Activated CD8-positive, alpha-beta T cell treated with anti-CD3 and anti-CD28 coated beads, Interleukin-2, amount 10 ng/mL, durations not matched to agents 7 days and 5 days (primary cell): ENCODE measurements around the gene TMEFF2. TPM values are rescaled to one million over a fixed set of nuclear protein-coding genes. Genes with fewer than 3 reads are reported as not detected.

Experiments
- ATAC-seq: fragments of 150-1000 bp; cut with Tn5 transposase; one replicate; pipeline ENCODE4 v1.10.0; 2021; ENCODE audit warnings: moderate library complexity
- CTCF ChIA-PET: fragments of 350-600 bp; sonication (Branson Sonifier 250); formaldehyde crosslinking; loops from one replicate; lab custom pipeline; 2021; ENCODE audit warnings: antibody characterized with exemption; lab: Charles Lee
- POLR2A ChIA-PET: fragments of 350-600 bp; sonication (Branson Sonifier 250); formaldehyde crosslinking; loops from one replicate; lab custom pipeline; 2021; ENCODE audit warnings: antibody characterized with exemption; lab: Charles Lee
- DNase-seq: peaks from one replicate; pipeline ENCODE4 v3.0.0-alpha.2; 2020
- H3K27ac Mint-ChIP-seq: one replicate; pipeline ENCODE4 v1.8.0; 2021; ENCODE audit warnings: mild to moderate bottlenecking, mixed read lengths
- H3K27me3 Mint-ChIP-seq: one replicate; pipeline ENCODE4 v1.8.0; 2021; ENCODE audit warnings: low read depth, mixed read lengths
- H3K36me3 Mint-ChIP-seq: one replicate; pipeline ENCODE4 v1.8.0; 2021; ENCODE audit warnings: low read depth, mixed read lengths
- H3K4me1 Mint-ChIP-seq: one replicate; pipeline ENCODE4 v1.8.0; 2021; ENCODE audit warnings: low read depth, mixed read lengths
- H3K4me3 Mint-ChIP-seq: one replicate; pipeline ENCODE4 v1.8.0; 2021; ENCODE audit warnings: mild to moderate bottlenecking, mixed read lengths
- H3K9me3 Mint-ChIP-seq: one replicate; pipeline ENCODE4 v1.8.0; 2022; ENCODE audit warnings: mixed read lengths; ENCODE audit not compliant: insufficient read depth
- total RNA-seq, 2 experiments: library from RNA; stranded (reverse); gene quantifications; one replicate each; pipeline ENCODE4 v1.2.3, GENCODE V29; 2021

The TMEFF2 gene
- total RNA-seq, 2 experiments from 2014 or later = not detected

GRCh38 chr2:191977754-191978153 is 217.0 kb downstream of the TMEFF2 start:
- Mint-ChIP-seq H3K4me1 (no peaks in the 10 kb centered on the region), H3K27me3 (peaks cover 2% of the 10 kb centered on the region)
- CTCF ChIA-PET = no interaction called here

DNA sequence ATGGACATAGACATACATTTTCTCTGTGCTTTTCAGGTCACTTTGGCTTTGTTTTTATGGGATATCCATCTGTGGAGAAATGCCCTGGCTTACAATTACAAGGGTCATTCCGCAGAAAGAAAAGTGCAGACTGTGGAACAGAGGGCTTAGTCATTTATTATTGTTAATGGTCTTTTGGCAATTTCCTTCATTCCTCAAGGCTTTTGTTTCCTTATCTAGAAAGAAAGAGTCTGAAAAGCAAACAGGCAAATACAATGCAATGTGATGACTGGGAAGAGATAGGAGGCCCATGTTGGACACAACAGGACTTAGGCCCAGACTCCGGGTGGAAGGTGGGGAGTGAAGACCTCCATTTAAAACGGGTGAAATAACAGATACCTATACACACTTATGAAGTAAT is 218.3 kb downstream of the TMEFF2 start:
- Mint-ChIP-seq H3K4me1 (no peaks in the 10 kb centered on the region), H3K36me3 (no peaks in the 10 kb centered on the region), H3K9me3 (no peaks in the 10 kb centered on the region), H3K27ac (no peak overlapping the region), H3K4me3 (no peak overlapping the region), H3K27me3 (peaks cover 2% of the 10 kb centered on the region)
- POLR2A ChIA-PET = no interaction called here
- CTCF ChIA-PET = no interaction called here
- DNase-seq (no peak), ATAC-seq (no peak)

More at GRCh38 chr2:191977754-191978153, 217.0 kb downstream of the TMEFF2 start:
- Mint-ChIP-seq H3K27ac (no peak overlapping the region), H3K9me3 (no peaks in the 10 kb centered on the region), H3K4me3 (no peak overlapping the region), H3K36me3 (no peaks in the 10 kb centered on the region)
- no peak for DNase-seq
- ATAC-seq = no peak
- POLR2A ChIA-PET = no interaction called here

- H3K4me1 Mint-ChIP-seq = no peaks in the 10 kb centered on the region
- ATAC-seq (no peak), DNase-seq (no peak)
- H3K4me3 Mint-ChIP-seq = no peak overlapping the region
- no peak overlapping the region for H3K27ac Mint-ChIP-seq
- ChIA-PET POLR2A (no interaction called here), CTCF (interaction anchor here (1.0 kb wide), 1 partner anchor 14 kb away, joined by 3 read pairs; no protein-coding TSS in a partner anchor)
- no peaks in the 10 kb centered on the region for H3K9me3 Mint-ChIP-seq
- H3K27me3 Mint-ChIP-seq = no peaks in the 10 kb centered on the region
- no peaks in the 10 kb centered on the region for H3K36me3 Mint-ChIP-seq
Observed at GRCh38 chr2:191974676-191975075, 220.1 kb downstream of the TMEFF2 start.

GRCh38 chr2:191970867-191971266 is 223.9 kb downstream of the TMEFF2 start:
- Mint-ChIP-seq H3K36me3 (no peaks in the 10 kb centered on the region), H3K4me1 (no peaks in the 10 kb centered on the region), H3K4me3 (no peak overlapping the region), H3K27ac (no peak overlapping the region), H3K27me3 (no peaks in the 10 kb centered on the region), H3K9me3 (no peaks in the 10 kb centered on the region)
- ATAC-seq (no peak), DNase-seq (no peak)
- CTCF ChIA-PET = no interaction called here
- POLR2A ChIA-PET = no interaction called here

DNA sequence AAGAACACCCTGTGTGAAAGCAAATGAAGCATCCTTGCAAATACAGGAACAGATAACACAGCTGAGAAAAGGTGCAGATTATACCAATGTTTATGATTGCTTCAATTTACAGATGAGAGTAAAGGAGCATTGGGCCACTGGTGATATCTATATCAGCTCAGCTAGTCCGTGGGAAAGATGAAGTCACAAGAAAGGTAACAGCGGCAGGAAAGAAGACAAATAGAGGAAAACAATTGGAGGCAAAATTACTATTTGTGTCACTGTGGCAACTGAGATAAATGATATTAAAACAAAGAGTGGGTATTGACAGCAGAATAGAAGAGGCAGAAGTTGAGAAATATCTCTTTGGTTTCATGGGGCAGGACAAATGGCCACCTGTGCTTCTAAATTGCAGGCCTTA is 226.6 kb downstream of the TMEFF2 start:
- CTCF ChIA-PET = no interaction called here
- H3K27me3 Mint-ChIP-seq = peaks cover 2% of the 10 kb centered on the region

GRCh38 chr2:191965733-191966132 is 229.0 kb downstream of the TMEFF2 start:
- Mint-ChIP-seq H3K4me1 (no peaks in the 10 kb centered on the region), H3K36me3 (no peaks in the 10 kb centered on the region), H3K27me3 (peaks cover 2% of the 10 kb centered on the region), H3K4me3 (no peak overlapping the region), H3K9me3 (no peaks in the 10 kb centered on the region), H3K27ac (no peak overlapping the region)
- ATAC-seq (no peak), DNase-seq (no peak)
- POLR2A ChIA-PET = no interaction called here
- CTCF ChIA-PET = no interaction called here

More for the DNA sequence above, 226.6 kb downstream of the TMEFF2 start:
- POLR2A ChIA-PET = no interaction called here
- no peaks in the 10 kb centered on the region for H3K9me3 Mint-ChIP-seq
- no peaks in the 10 kb centered on the region for H3K4me1 Mint-ChIP-seq
- H3K36me3 Mint-ChIP-seq = no peaks in the 10 kb centered on the region
- ATAC-seq = no peak
- DNase-seq = no peak
- H3K27ac Mint-ChIP-seq = no peak overlapping the region
- H3K4me3 Mint-ChIP-seq = no peak overlapping the region

GRCh38 chr2:191961556-191961955 is 233.2 kb downstream of the TMEFF2 start:
- H3K36me3 Mint-ChIP-seq = no peaks in the 10 kb centered on the region
- POLR2A ChIA-PET = no interaction called here
- CTCF ChIA-PET = interaction anchor here (1.1 kb wide), 1 partner anchor 13 kb away, joined by 3 read pairs; no protein-coding TSS in a partner anchor
- no peak overlapping the region for H3K4me3 Mint-ChIP-seq
- no peak for DNase-seq
- no peak for ATAC-seq
- H3K27ac Mint-ChIP-seq = no peak overlapping the region
- H3K9me3 Mint-ChIP-seq = no peaks in the 10 kb centered on the region
- H3K27me3 Mint-ChIP-seq = peaks cover 5% of the 10 kb centered on the region
- H3K4me1 Mint-ChIP-seq = no peaks in the 10 kb centered on the region

GRCh38 chr2:191959209-191959608 is 235.5 kb downstream of the TMEFF2 start:
- peaks cover 6% of the 10 kb centered on the region for H3K27me3 Mint-ChIP-seq
- POLR2A ChIA-PET = no interaction called here
- H3K9me3 Mint-ChIP-seq = no peaks in the 10 kb centered on the region
- no peak for DNase-seq
- no peaks in the 10 kb centered on the region for H3K4me1 Mint-ChIP-seq
- H3K27ac Mint-ChIP-seq = no peak overlapping the region
- H3K36me3 Mint-ChIP-seq = no peaks in the 10 kb centered on the region
- CTCF ChIA-PET = no interaction called here
- no peak for ATAC-seq
- no peak overlapping the region for H3K4me3 Mint-ChIP-seq

DNA sequence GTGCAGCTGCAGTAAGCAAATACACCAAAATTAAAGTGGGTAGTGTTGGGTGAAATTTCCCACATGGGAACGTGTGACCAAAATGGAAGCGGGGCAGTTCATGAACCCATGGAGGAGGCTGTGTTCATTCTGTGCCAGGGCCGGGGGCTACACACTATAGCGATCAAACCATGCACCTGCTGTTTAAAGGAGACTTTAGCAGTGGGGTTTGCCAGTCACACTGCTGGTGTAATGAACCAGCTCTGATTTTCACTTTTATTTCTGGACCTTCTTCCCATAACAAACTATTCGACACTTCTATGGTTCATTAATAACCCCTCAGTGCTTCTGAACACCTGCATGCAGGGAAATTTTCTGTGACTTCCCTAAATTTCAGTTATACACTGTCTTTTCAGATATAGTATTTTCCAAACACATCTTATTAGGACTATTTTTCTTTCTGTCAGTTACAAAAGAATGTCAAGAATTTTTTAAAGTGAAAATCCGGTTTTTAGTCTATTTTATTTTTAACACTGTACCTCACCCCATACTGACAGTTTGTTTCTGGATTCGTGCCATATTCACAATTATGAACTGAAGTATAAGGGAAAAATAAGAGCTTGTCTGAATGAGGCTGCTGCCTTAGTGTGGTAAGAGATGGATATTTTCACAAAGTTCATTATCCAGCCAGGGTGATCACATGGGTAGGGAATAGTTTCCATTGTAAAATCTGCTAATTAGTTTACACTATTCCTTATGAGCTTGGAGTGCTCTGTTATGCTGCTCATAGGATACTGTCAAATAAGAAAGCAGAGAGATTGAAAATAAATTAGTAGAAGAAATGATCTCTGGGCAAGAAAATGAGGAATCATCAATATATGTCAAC is 236.5 kb downstream of the TMEFF2 start:
- ATAC-seq = no peak
- POLR2A ChIA-PET = no interaction called here
- Mint-ChIP-seq H3K4me3 (no peak overlapping the region), H3K4me1 (no peaks in the 10 kb centered on the region), H3K27me3 (peaks cover 6% of the 10 kb centered on the region), H3K9me3 (no peaks in the 10 kb centered on the region), H3K36me3 (no peaks in the 10 kb centered on the region), H3K27ac (no peak overlapping the region)
- CTCF ChIA-PET = no interaction called here
- DNase-seq = no peak

DNA sequence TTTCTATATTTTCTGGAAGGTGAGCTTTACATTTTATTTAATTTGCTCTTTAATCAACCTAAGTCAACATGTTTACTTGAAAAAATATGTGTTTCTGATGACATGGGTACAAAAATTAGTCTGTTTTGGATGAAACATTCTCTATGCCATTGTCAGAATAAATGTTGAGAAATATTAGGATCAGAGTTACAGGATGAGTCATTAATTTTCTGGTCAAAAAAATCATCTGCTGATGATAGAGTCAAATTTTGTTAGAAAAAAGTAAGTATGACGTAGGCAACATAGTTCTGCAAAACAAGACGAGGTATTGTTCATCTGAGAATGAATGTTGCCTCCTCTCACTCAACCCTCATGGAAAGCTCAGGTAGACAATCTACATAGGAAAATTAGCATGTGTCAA is 240.3 kb downstream of the TMEFF2 start:
- DNase-seq (no peak), ATAC-seq (no peak)
- Mint-ChIP-seq H3K27ac (no peak overlapping the region), H3K4me3 (no peak overlapping the region), H3K4me1 (no peaks in the 10 kb centered on the region), H3K27me3 (peaks cover 5% of the 10 kb centered on the region), H3K9me3 (no peaks in the 10 kb centered on the region), H3K36me3 (no peaks in the 10 kb centered on the region)
- ChIA-PET POLR2A (no interaction called here), CTCF (no interaction called here)

GRCh38 chr2:191952515-191953270 is 242.0 kb downstream of the TMEFF2 start:
- no peak overlapping the region for H3K4me3 Mint-ChIP-seq
- H3K36me3 Mint-ChIP-seq = no peaks in the 10 kb centered on the region
- ATAC-seq (no peak), DNase-seq (no peak)
- H3K27ac Mint-ChIP-seq = no peak overlapping the region
- ChIA-PET POLR2A (no interaction called here), CTCF (no interaction called here)
- no peaks in the 10 kb centered on the region for H3K4me1 Mint-ChIP-seq
- H3K9me3 Mint-ChIP-seq = no peaks in the 10 kb centered on the region
- H3K27me3 Mint-ChIP-seq = peaks cover 8% of the 10 kb centered on the region

- DNase-seq (no peak), ATAC-seq (no peak)
- H3K4me1 Mint-ChIP-seq = no peaks in the 10 kb centered on the region
- no peaks in the 10 kb centered on the region for H3K36me3 Mint-ChIP-seq
- ChIA-PET CTCF (no interaction called here), POLR2A (no interaction called here)
- H3K27me3 Mint-ChIP-seq = peaks cover 8% of the 10 kb centered on the region
- no peak overlapping the region for H3K27ac Mint-ChIP-seq
- H3K9me3 Mint-ChIP-seq = no peaks in the 10 kb centered on the region
- H3K4me3 Mint-ChIP-seq = no peak overlapping the region
Observed at GRCh38 chr2:191951832-191952231, 242.9 kb downstream of the TMEFF2 start.
